HEK293 (cell line): ENCODE measurements around the gene C10orf88.
A peak's percentile ranks its signal among the peaks of the same experiment; 100 is the strongest.

Experiments
- CTCF ChIA-PET: fragments of 350-600 bp; formaldehyde crosslinking; extraction: SDS; loops from one replicate; lab custom pipeline; 2021; ENCODE audit warnings: antibody characterized with exemption; lab: Yijun Ruan, JAX
- POLR2A ChIA-PET: fragments of 300-600 bp; formaldehyde crosslinking; extraction: SDS; loops from one replicate; lab custom pipeline; 2020; ENCODE audit warnings: antibody characterized with exemption, inconsistent platforms; lab: Yijun Ruan, JAX
- H3K27ac ChIP-seq: fragments of 200-500 bp; sonication (Bioruptor generic); 2 replicates; pipeline ENCODE4 v1.5.1; 2014; ENCODE audit warnings: low read depth, low read length, control low read depth, inconsistent platforms; ENCODE audit errors: extremely low read depth
- H3K36me3 ChIP-seq, 2 experiments: fragments of 200-500 bp in 1 of 2; sonication (Bioruptor generic) in 1 of 2; 1 replicate in 1 of 2; 2 replicates in 1 of 2; pipeline ENCODE4 v1.5.1; 2014 to 2017; ENCODE audit warnings: inconsistent platforms in 2 of 2, low read length in 2 of 2; ENCODE audit not compliant: control insufficient read depth in 2 of 2, insufficient read depth in 1 of 2
- H3K4me1 ChIP-seq: fragments of 200-500 bp; sonication (Bioruptor generic); 2 replicates; pipeline ENCODE4 v1.5.1; 2014; ENCODE audit warnings: mild to moderate bottlenecking, low read length, inconsistent platforms; ENCODE audit not compliant: control insufficient read depth, insufficient read depth
- H3K4me3 ChIP-seq: 2 replicates; pipeline ENCODE4 v1.5.1; 2011; ENCODE audit warnings: low read depth, mild to moderate bottlenecking, control low read depth, low read length, moderate library complexity
- H3K9me3 ChIP-seq: fragments of 200-500 bp; sonication (Bioruptor generic); 2 replicates; pipeline ENCODE4 v1.5.1; 2014; ENCODE audit warnings: low read depth, low read length, inconsistent platforms; ENCODE audit not compliant: control insufficient read depth, insufficient read depth
- OSR2 ChIP-seq: fragments of 450-650 bp; formaldehyde crosslinking; IDR thresholded peaks from 2 replicates; pipeline ENCODE4 v1.5.1; 2016; ENCODE audit warnings: missing biosample characterization, missing genetic modification characterization
- OVOL3 ChIP-seq: fragments of 450-650 bp; formaldehyde crosslinking; IDR thresholded peaks from 2 replicates; pipeline ENCODE4 v1.5.1; 2016; ENCODE audit warnings: missing biosample characterization, missing genetic modification characterization
- SETDB1 ChIP-seq: IDR thresholded peaks from one replicate; pipeline ENCODE4 v1.6.1; 2017; ENCODE audit warnings: mild to moderate bottlenecking, low read length, moderate library complexity, mixed read lengths; ENCODE audit not compliant: insufficient read length
- TCF7L2 ChIP-seq: IDR thresholded peaks from 2 replicates; pipeline ENCODE4 v1.6.1; 2011; ENCODE audit warnings: low read depth, mild to moderate bottlenecking, inconsistent platforms, low read length, moderate library complexity, borderline replicate concordance
- ZBTB17 ChIP-seq: fragments of 450-650 bp; formaldehyde crosslinking; IDR thresholded peaks from 2 replicates; pipeline ENCODE4 v1.5.1; 2016; ENCODE audit warnings: missing biosample characterization, missing genetic modification characterization
- ZFP41 ChIP-seq: fragments of 450-650 bp; formaldehyde crosslinking; IDR thresholded peaks from 2 replicates; pipeline ENCODE4 v1.5.1; 2016; ENCODE audit warnings: missing biosample characterization, missing genetic modification characterization, borderline replicate concordance
- ZNF133 ChIP-seq: fragments of 450-650 bp; formaldehyde crosslinking; IDR thresholded peaks from 2 replicates; pipeline ENCODE4 v1.5.1; 2016; ENCODE audit warnings: missing biosample characterization, missing genetic modification characterization
- ZNF16 ChIP-seq: fragments of 450-650 bp; formaldehyde crosslinking; IDR thresholded peaks from 2 replicates; pipeline ENCODE4 v1.5.1; 2016; ENCODE audit warnings: low read depth, missing biosample characterization, missing genetic modification characterization
- ZNF169 ChIP-seq: fragments of 450-650 bp; formaldehyde crosslinking; IDR thresholded peaks from 2 replicates; pipeline ENCODE4 v1.5.1; 2016; ENCODE audit warnings: missing biosample characterization, missing genetic modification characterization
- ZNF174 ChIP-seq: fragments of 450-650 bp; formaldehyde crosslinking; IDR thresholded peaks from 2 replicates; pipeline ENCODE4 v1.5.0; 2017; ENCODE audit warnings: missing biosample characterization, mild to moderate bottlenecking, missing genetic modification characterization
- ZNF280C ChIP-seq: fragments of 450-650 bp; formaldehyde crosslinking; IDR thresholded peaks from 2 replicates; pipeline ENCODE4 v1.5.1; 2016; ENCODE audit warnings: missing biosample characterization, missing genetic modification characterization
- ZNF354C ChIP-seq: fragments of 450-650 bp; formaldehyde crosslinking; IDR thresholded peaks from 2 replicates; pipeline ENCODE4 v1.5.1; 2016; ENCODE audit warnings: missing biosample characterization, missing genetic modification characterization, low read depth, borderline replicate concordance
- ZNF366 ChIP-seq: fragments of 450-650 bp; formaldehyde crosslinking; conservative IDR thresholded peaks from 2 replicates; pipeline ENCODE4 v1.5.1; 2016; ENCODE audit warnings: missing biosample characterization, missing genetic modification characterization
- ZNF664 ChIP-seq: fragments of 450-650 bp; formaldehyde crosslinking; IDR thresholded peaks from 2 replicates; pipeline ENCODE4 v1.5.1; 2016; ENCODE audit warnings: missing biosample characterization, missing genetic modification characterization
- ZNF704 ChIP-seq: fragments of 450-650 bp; formaldehyde crosslinking; IDR thresholded peaks from 2 replicates; pipeline ENCODE4 v1.5.1; 2016; ENCODE audit warnings: missing biosample characterization, missing genetic modification characterization
- ZNF707 ChIP-seq: fragments of 450-650 bp; formaldehyde crosslinking; IDR thresholded peaks from 2 replicates; pipeline ENCODE4 v1.5.1; 2016; ENCODE audit warnings: missing biosample characterization, missing genetic modification characterization
- ZNF792 ChIP-seq: fragments of 450-650 bp; formaldehyde crosslinking; IDR thresholded peaks from 2 replicates; pipeline ENCODE4 v1.5.1; 2016; ENCODE audit warnings: missing biosample characterization, missing genetic modification characterization
- ZSCAN16 ChIP-seq: fragments of 450-650 bp; formaldehyde crosslinking; IDR thresholded peaks from 2 replicates; pipeline ENCODE4 v1.5.1; 2016; ENCODE audit warnings: missing biosample characterization, missing genetic modification characterization
- TF ChIP-seq, protein P1 (sequence below): fragments of 450-650 bp; formaldehyde crosslinking; conservative IDR thresholded peaks from 2 replicates; pipeline ENCODE4 v1.5.1; 2016; ENCODE audit warnings: low read depth, missing biosample characterization, missing genetic modification characterization
- TF ChIP-seq, protein P2 (sequence below): fragments of 450-650 bp; formaldehyde crosslinking; IDR thresholded peaks from 2 replicates; pipeline ENCODE4 v1.5.1; 2016; ENCODE audit warnings: missing biosample characterization, missing genetic modification characterization

Gene C10orf88

GRCh38 chr10:122957474-122957873 is 3.4 kb upstream of the C10orf88 start (continued):
- no peak for TF ChIP-seq ZNF174
- no peak for TF ChIP-seq OVOL3
- no peak for TF ChIP-seq ZNF366 (tag by site-specific recombination)
- TF ChIP-seq OSR2 (tag by site-specific recombination) = no peak
- TF ChIP-seq ZFP41 = no peak
- no peak for TF ChIP-seq ZNF169 (tag by site-specific recombination)
- TF ChIP-seq, protein P1, sequence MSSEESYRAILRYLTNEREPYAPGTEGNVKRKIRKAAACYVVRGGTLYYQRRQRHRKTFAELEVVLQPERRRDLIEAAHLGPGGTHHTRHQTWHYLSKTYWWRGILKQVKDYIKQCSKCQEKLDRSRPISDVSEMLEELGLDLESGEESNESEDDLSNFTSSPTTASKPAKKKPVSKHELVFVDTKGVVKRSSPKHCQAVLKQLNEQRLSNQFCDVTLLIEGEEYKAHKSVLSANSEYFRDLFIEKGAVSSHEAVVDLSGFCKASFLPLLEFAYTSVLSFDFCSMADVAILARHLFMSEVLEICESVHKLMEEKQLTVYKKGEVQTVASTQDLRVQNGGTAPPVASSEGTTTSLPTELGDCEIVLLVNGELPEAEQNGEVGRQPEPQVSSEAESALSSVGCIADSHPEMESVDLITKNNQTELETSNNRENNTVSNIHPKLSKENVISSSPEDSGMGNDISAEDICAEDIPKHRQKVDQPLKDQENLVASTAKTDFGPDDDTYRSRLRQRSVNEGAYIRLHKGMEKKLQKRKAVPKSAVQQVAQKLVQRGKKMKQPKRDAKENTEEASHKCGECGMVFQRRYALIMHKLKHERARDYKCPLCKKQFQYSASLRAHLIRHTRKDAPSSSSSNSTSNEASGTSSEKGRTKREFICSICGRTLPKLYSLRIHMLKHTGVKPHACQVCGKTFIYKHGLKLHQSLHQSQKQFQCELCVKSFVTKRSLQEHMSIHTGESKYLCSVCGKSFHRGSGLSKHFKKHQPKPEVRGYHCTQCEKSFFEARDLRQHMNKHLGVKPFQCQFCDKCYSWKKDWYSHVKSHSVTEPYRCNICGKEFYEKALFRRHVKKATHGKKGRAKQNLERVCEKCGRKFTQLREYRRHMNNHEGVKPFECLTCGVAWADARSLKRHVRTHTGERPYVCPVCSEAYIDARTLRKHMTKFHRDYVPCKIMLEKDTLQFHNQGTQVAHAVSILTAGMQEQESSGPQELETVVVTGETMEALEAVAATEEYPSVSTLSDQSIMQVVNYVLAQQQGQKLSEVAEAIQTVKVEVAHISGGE (tag by site-specific recombination) = no peak
- no peak for TF ChIP-seq ZNF664 (tag by site-specific recombination)

DNA sequence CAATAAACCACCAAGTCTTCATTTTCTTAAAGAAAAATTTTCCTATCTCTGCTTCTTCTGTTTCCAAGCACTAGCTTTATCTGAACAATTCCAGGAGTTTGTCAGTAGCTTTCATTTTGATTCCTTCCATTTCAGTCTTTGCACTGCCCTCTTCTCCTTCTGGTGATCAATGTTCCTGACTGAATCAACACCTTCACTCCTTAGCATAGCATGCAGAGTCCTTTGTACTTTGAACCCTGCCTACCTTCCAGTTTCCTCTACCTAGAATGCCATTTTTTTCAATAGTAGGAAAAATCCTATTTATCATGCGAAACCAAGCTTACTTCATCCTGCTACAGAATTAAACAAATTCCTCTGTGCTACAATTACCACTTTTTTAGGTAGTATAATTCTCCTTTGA is 1.9 kb upstream of the C10orf88 start:
- Histone ChIP-seq H3K27ac (no peak overlapping the region), H3K4me3 (no peak overlapping the region), H3K4me1 (peaks cover 2% of the 10 kb centered on the region; the same call in 1 of the 2 replicates), H3K36me3 (peaks cover 0 to 5% of the 10 kb centered on the region in 2 experiments), H3K9me3 (no peaks in the 10 kb centered on the region)
- CTCF ChIA-PET = no interaction called here
- TF ChIP-seq ZSCAN16 (tag by site-specific recombination) = no peak
- no peak for TF ChIP-seq TCF7L2
- no peak for TF ChIP-seq ZNF704 (tag by site-specific recombination)
- TF ChIP-seq, protein P2, sequence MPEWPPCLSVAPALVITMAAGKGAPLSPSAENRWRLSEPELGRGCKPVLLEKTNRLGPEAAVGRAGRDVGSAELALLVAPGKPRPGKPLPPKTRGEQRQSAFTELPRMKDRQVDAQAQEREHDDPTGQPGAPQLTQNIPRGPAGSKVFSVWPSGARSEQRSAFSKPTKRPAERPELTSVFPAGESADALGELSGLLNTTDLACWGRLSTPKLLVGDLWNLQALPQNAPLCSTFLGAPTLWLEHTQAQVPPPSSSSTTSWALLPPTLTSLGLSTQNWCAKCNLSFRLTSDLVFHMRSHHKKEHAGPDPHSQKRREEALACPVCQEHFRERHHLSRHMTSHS (tag by site-specific recombination) = no peak
- TF ChIP-seq ZNF16 (tag by site-specific recombination) = no peak
- no peak for TF ChIP-seq ZNF280C (tag by site-specific recombination)
- no peak for TF ChIP-seq OSR2 (tag by site-specific recombination)
- POLR2A ChIA-PET = interaction anchor here (0.6 kb wide), 1 partner anchor 1966 kb away, joined by 3 read pairs; no protein-coding TSS in a partner anchor

DNA sequence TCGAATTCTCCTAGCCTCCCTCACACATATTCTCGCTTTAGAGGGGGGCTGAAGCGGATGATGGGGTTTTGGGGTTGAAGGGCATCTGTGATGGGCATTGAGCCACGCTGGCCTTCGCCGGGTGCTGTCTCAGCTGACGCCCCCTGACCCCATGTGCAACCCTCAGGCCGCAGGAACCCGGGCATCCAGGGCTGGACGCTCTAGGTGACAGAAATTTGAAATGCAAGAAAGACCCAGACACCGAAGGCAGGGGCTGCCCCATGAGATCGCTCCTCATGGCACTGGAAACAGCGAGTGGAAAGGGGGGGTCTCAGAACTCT is 664 bp upstream of the C10orf88 start:
- TF ChIP-seq ZNF792 (tag by site-specific recombination) (peak; percentile 22; the same call in 1 of the 2 replicates), ZNF133 (tag by site-specific recombination) (0 out of 2 replicates have a peak, but pooled peaks have one; percentile 4), ZBTB17 (no peak), ZNF354C (no peak), SETDB1 (peak; percentile 35), ZNF707 (tag by site-specific recombination) (0 out of 2 replicates have a peak, but pooled peaks have one; percentile 7)
- Histone ChIP-seq H3K4me3 (peak overlapping the region; percentile 21; the same call in 1 of the 2 replicates), H3K27ac (no peak overlapping the region), H3K36me3 (peaks cover 5 to 17% of the 10 kb centered on the region in 2 experiments), H3K4me1 (peaks cover 2% of the 10 kb centered on the region; the same call in 1 of the 2 replicates), H3K9me3 (no peaks in the 10 kb centered on the region)
- ChIA-PET CTCF (no interaction called here), POLR2A (interaction anchor here (0.8 to 1.6 kb wide), 4 partner anchors 9 to 199 kb away, joined by 3 to 6 read pairs (median 5); partner anchors contain the start of genes BUB3 and PSTK)
